SIG-M5 (cell line): ENCODE measurements around the gene HCN2.
"Not testable (repeated sequence)": the region's sequence is repeated elsewhere in the genome, so short reads cannot be mapped to it uniquely, and the experiment has no call there.

Source experiments
- DNase-seq: peaks from one replicate; lab custom pipeline; 2025; lab: John Stamatoyannopoulos, UW

The HCN2 gene

GRCh38 chr19:571566-571974 is 18.1 kb upstream of the HCN2 start:
- DNase-seq = no peak

- peak; percentile 71 for DNase-seq
Observed at GRCh38 chr19:572140-572742, 17.4 kb upstream of the HCN2 start, which contains the start of gene BSG. TSS of gene BSG (plus strand) at chr19:572596. CDS start at chr19:572635, 39 bp downstream.

DNA sequence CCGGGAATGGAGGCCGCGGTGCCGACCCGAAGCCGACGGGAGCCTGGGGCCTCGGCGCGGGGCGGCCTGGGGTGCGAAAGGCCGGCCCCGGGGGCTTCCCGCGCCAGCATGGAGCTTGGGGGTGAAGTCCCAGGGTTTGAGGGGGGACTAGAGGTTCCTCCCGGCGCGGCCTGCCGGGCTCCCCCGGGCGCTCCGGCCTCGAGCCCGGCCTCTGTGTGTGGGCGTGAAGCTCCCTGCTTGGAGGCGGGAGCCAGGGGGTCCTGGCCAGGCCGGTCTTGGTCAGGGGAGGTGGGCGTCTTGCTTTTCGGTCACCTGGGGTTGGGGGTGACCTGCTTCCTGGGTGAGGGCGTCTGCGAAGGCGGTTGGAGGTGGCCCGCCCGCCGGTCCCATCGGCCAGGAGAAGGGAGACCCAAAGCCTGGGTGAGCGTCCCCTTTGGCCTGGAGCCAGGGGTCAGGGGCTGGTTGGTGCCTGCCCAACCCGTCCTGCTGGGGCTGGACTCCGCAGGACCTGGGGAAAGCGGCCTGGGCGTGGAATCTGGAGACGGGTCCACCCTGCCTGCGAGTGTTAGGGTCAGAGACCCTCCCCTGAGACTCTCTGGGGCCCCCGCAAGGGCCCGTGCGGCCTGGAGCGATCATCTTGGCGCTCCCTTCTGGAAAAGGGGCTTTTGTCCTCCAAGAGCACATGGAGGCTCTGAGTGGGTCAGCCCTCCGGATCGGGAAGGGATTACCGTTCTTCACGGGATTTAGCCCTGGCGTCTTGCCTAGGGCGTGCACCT is 16.8 kb upstream of the HCN2 start:
- no peak for DNase-seq

DNA sequence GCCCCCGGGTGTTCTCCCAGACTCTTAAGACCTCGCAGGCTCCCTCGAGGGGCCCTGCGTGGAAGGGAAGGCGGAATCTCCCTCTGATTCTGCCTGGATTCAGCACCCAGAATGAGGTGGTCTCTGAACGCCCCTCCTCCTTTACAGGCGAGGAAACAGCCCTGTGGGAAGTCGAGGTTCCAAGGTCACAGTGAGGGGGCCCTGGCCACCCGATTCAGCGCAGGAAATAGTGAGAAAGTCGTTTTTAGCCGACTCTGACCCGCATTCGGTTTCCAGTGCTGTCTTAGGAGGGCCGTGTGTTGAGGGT is 16.2 kb upstream of the HCN2 start:
- no peak for DNase-seq

- DNase-seq = no peak
Observed at GRCh38 chr19:574658-575526, 14.8 kb upstream of the HCN2 start.

DNA sequence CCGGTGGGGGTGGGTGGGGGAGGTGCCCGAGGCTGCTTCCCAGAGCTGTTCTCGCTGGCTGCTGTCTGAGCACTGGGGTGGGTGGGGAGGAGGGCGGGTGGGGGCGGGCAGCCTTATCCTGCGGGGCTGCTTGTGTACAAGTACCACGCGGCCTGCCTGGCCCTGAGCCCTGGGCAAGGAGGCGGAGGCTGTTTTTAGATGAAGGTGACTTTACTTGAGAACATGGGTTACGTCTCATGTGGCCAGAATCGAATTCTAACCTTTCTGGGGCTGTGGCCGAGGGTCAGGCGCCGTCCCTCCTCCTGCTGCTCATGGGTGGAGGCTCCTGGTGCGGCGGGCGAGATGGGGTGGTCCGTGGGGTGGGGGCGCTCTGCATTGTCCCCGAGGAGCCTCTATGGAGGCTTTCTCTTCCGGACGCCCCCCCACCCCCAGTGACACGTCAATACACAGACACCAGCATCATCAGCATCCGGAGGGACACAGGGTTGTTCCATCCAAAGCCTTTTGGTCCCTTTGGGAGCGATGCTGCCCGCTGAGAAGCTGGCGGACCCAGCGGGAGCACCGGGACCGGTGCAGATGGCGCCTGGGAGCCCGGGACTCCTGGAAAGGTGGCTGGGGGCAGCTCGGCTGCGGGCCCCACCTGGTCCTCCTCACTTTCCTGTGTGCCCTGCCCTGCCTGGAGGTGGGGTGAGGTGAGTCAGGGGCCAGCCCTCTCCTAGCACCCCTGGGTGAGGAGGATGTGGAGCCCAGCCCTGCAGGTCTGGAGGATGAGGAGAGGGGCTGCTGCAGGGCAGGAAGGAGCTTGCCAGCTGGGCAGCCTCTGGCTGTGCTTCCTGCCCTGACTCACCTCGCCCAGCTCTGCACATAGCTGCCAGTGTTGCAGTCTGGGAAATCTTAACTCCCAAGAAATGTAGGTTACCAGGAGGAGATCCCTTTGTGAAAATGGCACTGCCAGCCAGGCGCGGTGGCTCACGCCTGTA is 13.9 kb upstream of the HCN2 start:
- DNase-seq = no peak

- no peak for DNase-seq
Observed at GRCh38 chr19:576768-577438, 12.8 kb upstream of the HCN2 start.

- no peak for DNase-seq
Observed at GRCh38 chr19:577439-578392, 12.0 kb upstream of the HCN2 start.

GRCh38 chr19:579111-579841 is 10.4 kb upstream of the HCN2 start:
- no peak for DNase-seq

DNA sequence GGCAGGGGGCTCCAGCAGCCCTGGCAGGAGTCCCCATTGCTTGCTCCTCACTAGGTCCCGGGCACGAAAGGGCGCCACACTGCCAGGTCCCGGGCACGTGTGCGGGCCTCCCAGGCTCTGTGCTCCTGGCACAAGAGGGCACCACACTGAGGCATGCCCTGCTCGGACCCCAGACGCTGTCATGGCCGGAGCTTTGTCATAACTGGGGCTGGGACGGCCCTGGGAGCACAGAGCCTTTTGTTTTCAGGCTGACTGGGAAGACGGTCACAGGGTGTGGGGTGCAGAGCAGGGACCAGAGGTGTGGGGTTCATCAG is 9.9 kb upstream of the HCN2 start:
- DNase-seq = no peak

DNA sequence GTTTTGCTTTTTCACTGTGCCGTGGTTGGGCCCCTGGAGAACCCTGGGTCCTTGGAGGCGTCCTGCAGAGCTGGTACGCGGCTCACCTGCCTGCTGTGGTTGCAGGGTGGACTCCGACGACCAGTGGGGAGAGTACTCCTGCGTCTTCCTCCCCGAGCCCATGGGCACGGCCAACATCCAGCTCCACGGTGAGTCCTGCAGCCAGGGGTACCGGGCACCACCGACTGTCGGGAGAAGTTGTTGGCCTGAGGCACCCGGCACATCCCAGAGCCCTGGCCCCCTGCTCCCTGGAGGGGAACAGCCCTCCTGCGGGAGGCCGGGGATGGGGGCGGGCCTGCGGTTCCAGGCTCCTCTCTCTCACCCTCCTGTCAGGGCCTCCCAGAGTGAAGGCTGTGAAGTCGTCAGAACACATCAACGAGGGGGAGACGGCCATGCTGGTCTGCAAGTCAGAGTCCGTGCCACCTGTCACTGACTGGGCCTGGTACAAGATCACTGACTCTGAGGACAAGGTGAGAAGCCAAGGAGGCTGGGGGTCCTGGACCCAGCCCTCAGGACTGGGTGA is 9.3 kb upstream of the HCN2 start:
- no peak for DNase-seq

DNA sequence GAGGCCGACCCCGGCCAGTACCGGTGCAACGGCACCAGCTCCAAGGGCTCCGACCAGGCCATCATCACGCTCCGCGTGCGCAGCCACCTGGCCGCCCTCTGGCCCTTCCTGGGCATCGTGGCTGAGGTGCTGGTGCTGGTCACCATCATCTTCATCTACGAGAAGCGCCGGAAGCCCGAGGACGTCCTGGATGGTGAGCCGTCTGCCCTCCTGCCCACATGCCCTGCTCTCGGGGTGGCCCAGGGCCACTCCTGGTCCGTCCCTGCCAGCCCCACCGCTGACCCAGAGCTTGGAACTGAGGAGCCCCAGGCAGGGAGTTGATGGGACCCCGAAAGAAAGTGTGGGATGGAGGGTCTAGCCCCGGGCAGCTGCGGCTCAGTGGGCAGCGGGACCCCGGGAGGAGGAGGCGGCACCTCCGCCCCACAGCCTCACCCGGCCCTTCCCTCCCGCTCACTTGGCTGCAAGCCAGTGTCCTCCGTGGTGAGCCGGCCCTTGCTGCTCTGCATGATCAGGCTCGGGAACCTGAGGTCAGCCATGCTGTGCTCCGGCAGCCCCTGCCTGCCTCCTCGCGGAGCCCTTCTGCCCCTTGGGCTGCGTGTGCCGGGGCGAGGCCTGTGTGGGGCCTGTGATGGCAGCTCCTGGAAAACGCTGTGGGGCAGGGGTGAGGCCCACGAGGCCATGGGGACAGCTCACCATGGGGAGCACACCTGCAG is 8.1 kb upstream of the HCN2 start:
- no peak for DNase-seq

DNA sequence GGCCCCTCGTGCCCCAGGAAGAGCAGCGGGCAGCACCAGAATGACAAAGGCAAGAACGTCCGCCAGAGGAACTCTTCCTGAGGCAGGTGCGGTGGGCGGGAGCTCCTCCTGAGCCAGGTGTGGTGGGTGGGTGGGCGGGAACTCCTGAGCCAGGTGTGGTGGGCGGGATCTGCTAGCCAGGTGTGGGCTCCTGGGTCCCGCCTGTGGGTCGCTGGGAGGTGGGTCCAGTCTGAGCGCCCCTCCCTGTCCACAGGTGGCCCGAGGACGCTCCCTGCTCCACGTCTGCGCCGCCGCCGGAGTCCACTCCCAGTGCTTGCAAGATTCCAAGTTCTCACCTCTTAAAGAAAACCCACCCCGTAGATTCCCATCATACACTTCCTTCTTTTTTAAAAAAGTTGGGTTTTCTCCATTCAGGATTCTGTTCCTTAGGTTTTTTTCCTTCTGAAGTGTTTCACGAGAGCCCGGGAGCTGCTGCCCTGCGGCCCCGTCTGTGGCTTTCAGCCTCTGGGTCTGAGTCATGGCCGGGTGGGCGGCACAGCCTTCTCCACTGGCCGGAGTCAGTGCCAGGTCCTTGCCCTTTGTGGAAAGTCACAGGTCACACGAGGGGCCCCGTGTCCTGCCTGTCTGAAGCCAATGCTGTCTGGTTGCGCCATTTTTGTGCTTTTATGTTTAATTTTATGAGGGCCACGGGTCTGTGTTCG is 7.0 kb upstream of the HCN2 start:
- no peak for DNase-seq

- DNase-seq = no peak
Observed at GRCh38 chr19:583198-583967, 6.3 kb upstream of the HCN2 start.

- DNase-seq = no peak
Observed at GRCh38 chr19:583968-584239, 5.8 kb upstream of the HCN2 start.

GRCh38 chr19:584240-585001 is 5.3 kb upstream of the HCN2 start:
- no peak for DNase-seq

GRCh38 chr19:585146-585545 is 4.5 kb upstream of the HCN2 start:
- DNase-seq = not testable (repeated sequence)
